ENCODE data around the gene SAMD1. TPM values are rescaled to one million over a fixed set of nuclear protein-coding genes. Genes with fewer than 3 reads are reported as not detected.
"Not testable (repeated sequence)": the region's sequence is repeated elsewhere in the genome, so short reads cannot be mapped to it uniquely, and the experiment has no call there.

SAMD1 gene
- total and polyA plus RNA-seq, 2 of the 13 experiments (the other 11 are each of a cell fraction or from before 2014, with no cell fraction given) = 17.5 to 45.0 TPM

- peak; percentile 79 for ATAC-seq
- H2AFZ ChIP-seq (ENCODE audit: low read length); BruUV-seq (replicated peaks); in situ Hi-C loops (cut with HindIII; ENCODE audit: extremely low pct_ligation_motif_present, low pct_unique_long_range_greater_than_20kb); H4K20me1 ChIP-seq (ENCODE audit: insufficient read depth, low read length); H3K79me2 ChIP-seq (ENCODE audit: insufficient read depth, low read length); H3K36me3 ChIP-seq (replicated peaks in 1 of 2; ENCODE audit: control insufficient read depth in 1 of 2, insufficient read depth in 2 of 2, low read length in 2 of 2); H3K4me2 ChIP-seq (ENCODE audit: low read depth, low read length); H3K9me3 ChIP-seq (ENCODE audit: low read length); H3K4me3 ChIP-seq (replicated peaks in 1 of 3; ENCODE audit: insufficient read depth in 1 of 3, low read depth in 2 of 3, low read length in 3 of 3); H3K9ac ChIP-seq (ENCODE audit: insufficient read depth, low read depth, low read length); H3K27me3 ChIP-seq (ENCODE audit: control insufficient read depth in 1 of 2, insufficient read depth in 2 of 2, low read length in 2 of 2); H3K4me1 ChIP-seq (ENCODE audit: insufficient read depth, low read length); TF ChIP-seq FOXA1 (IDR thresholded peaks at IDR 0.05); ATF7 (CRISPR knock-in tag; IDR thresholded peaks at IDR 0.05): not testable (repeated sequence)
- WGBS (ENCODE audit: low lambda C conversion rate) = 79% methylated on average over 19 of the region's 19 CpGs
- ChIA-PET CTCF (ENCODE audit: low intra/inter-chr PET ratio, low total read pairs) (interaction anchor here (1.1 to 1.8 kb wide), 2 partner anchors 29 to 163 kb away, joined by 5 to 13 read pairs; partner anchors contain the start of gene MISP3), POLR2A (interaction anchor here (1.7 kb wide), 1 partner anchor 29 kb away, joined by 5 read pairs; no protein-coding TSS in a partner anchor)
- peak overlapping the region; percentile 51 for H3K27ac ChIP-seq (ENCODE audit: extremely low read length, insufficient read depth, low read length)
- intact Hi-C loops (cut with micrococcal nuclease; ENCODE audit: unreplicated experiment) = loop anchor here (1.0 kb wide), 1 partner anchor 163 kb away; no protein-coding TSS in a partner anchor
- TF ChIP-seq FOXA1 (CRISPR knock-in tag; IDR thresholded peaks at IDR 0.05) (peak; percentile 10; the same call in 1 of the 2 replicates), SMC3 (IDR thresholded peaks at IDR 0.05; ENCODE audit: low read length) (peak; percentile 46; the same call in 1 of the 2 replicates), STAG1 (CRISPR knock-in tag; IDR thresholded peaks at IDR 0.05) (peak; percentile 57), SAP130 (CRISPR knock-in tag; IDR thresholded peaks at IDR 0.05; ENCODE audit: low read depth) (0 out of 2 replicates have a peak, but pooled peaks have one; percentile 23), ZNF501 (CRISPR knock-in tag; IDR thresholded peaks at IDR 0.05) (0 out of 2 replicates have a peak, but pooled peaks have one; percentile 14), FOXK2 (IDR thresholded peaks at IDR 0.05) (peak; percentile 85), FOXA3 (CRISPR knock-in tag; IDR thresholded peaks at IDR 0.05) (peak; percentile 31; the same call in 1 of the 2 replicates), FOXO1 (CRISPR knock-in tag; IDR thresholded peaks at IDR 0.05) (peak; percentile 51; the same call in 1 of the 2 replicates), ZNF350 (CRISPR knock-in tag; IDR thresholded peaks at IDR 0.05; ENCODE audit: borderline replicate concordance, low read depth) (peak; percentile 32; the same call in 1 of the 2 replicates), THAP11 (CRISPR knock-in tag; IDR thresholded peaks at IDR 0.05) (peak; percentile 26; the same call in 1 of the 2 replicates), FOXK1 (CRISPR knock-in tag; IDR thresholded peaks at IDR 0.05; ENCODE audit: borderline replicate concordance, low read depth) (peak; percentile 72; the same call in 1 of the 2 replicates), ATF7 (IDR thresholded peaks at IDR 0.05) (0 out of 2 replicates have a peak, but pooled peaks have one; percentile 9), FOXP1 (IDR thresholded peaks at IDR 0.05) (peak; percentile 75), FOXP1 (CRISPR knock-in tag; IDR thresholded peaks at IDR 0.05) (peak; percentile 80), CEBPG (CRISPR knock-in tag; IDR thresholded peaks at IDR 0.05) (0 out of 2 replicates have a peak, but pooled peaks have one; percentile 12), ZNF441 (CRISPR knock-in tag; IDR thresholded peaks at IDR 0.05; ENCODE audit: borderline replicate concordance) (peak; percentile 57; the same call in 1 of the 2 replicates), CTCF (CRISPR knock-in tag; IDR thresholded peaks at IDR 0.05) (peak; percentile 63), FOXP4 (CRISPR knock-in tag; IDR thresholded peaks at IDR 0.05) (peak; percentile 58; the same call in 1 of the 2 replicates)
- FAIRE-seq = peak; percentile 75
- peak; percentile 58 for DNase-seq (ENCODE audit: low spot score)
Measured at GRCh38 chr19:14042659-14043608, 47.6 kb downstream of the SAMD1 start.
